SHP77 (cell line): Measurements from ENCODE around the gene TNFRSF17.
"Not testable (repeated sequence)": the region's sequence is repeated elsewhere in the genome, so short reads cannot be mapped to it uniquely, and the experiment has no call there.

Experiments
- DNase-seq, 2 experiments: peaks; one replicate each; lab custom pipeline; 2025; lab: John Stamatoyannopoulos, UW

The TNFRSF17 gene

GRCh38 chr16:11970292-11970691 is 5.3 kb downstream of the TNFRSF17 start:
- not testable (repeated sequence) for DNase-seq

DNA sequence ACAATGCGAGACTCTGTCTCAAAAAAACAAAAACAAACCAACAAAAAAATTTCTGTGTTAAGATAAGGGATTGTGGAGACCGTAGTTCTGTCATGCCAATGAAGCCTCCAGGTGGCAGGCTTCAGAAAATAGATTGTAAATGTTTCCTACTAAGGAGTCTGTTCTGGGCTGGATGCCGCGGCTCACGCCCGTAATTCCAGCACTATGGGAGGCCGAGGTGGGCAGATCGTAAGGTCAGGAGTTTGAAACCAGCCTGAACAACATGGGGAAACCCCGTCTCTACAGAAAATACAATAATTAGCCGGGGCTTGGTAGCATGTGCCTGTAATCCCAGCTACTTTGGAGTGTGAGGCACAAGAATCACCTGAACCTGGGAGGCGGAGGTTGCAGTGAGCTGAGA is 7.1 kb downstream of the TNFRSF17 start:
- DNase-seq: no peak

DNA sequence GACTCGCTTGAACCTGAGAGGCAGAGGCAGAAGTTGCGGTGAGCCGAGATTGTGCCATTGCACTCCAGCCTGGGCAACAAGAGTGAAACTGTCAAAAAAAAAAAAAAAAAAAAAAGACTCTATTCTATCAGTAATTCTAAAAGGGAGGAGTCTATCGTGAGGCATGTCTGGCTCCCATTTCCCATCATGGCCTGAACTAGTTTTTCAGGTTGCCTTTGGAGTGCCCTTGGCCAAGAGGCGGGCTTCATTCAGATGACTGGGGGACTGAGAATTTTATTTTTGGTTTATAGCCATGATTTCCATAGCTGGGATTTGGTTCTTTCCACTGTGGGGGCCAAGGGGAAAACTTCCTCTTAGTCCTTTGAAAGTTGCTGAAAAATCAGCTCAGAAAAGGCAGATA is 8.1 kb downstream of the TNFRSF17 start:
- no peak for DNase-seq

DNA sequence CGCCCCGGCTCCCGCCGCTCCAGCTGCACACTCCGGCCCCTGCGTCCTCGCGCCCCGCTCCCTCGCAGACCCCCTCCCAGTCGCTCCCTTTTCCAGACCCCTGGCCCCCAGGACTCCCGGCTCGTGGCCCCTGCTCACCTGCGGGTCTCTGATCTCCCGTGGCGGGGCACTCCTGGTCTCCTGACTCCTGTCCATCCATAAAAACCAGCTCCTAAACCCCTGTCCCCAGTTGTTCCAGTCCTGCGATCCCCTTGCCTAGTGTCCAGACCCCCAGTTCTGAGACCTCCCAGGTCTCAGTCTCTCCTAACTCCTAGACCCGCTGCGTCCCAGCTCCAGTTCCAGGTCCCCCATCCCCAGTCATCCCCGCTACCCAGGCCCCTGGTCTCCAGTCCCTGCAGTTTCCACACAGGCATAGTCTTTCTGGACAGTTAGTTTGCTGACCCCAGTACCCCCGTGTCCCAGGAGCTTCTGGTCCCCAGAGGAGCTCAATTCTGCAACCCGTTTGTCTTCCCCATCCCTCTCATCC is 11.9 kb downstream of the TNFRSF17 start:
- DNase-seq: no peak

GRCh38 chr16:11977376-11978041 is 12.5 kb downstream of the TNFRSF17 start:
- no peak for DNase-seq

DNA sequence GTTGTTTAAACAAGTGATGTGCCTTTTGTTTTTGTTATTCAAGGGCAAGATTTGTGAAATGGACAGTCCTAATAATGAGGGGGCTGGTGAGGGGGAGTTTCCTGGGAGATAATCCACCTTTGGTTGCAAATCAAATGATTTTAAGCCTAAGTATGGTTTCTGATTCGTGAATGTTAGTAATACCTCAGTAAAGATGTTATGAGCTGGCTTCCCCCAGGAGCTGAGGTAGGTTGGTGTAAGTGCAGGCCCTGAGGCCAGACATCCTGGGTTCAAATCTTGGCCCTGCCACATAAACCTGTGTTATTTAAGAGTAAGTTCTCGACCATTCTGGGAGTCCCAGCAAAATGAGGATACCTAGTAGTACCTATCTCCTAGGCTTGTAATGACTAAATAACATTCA is 13.1 kb downstream of the TNFRSF17 start:
- DNase-seq: no peak

DNA sequence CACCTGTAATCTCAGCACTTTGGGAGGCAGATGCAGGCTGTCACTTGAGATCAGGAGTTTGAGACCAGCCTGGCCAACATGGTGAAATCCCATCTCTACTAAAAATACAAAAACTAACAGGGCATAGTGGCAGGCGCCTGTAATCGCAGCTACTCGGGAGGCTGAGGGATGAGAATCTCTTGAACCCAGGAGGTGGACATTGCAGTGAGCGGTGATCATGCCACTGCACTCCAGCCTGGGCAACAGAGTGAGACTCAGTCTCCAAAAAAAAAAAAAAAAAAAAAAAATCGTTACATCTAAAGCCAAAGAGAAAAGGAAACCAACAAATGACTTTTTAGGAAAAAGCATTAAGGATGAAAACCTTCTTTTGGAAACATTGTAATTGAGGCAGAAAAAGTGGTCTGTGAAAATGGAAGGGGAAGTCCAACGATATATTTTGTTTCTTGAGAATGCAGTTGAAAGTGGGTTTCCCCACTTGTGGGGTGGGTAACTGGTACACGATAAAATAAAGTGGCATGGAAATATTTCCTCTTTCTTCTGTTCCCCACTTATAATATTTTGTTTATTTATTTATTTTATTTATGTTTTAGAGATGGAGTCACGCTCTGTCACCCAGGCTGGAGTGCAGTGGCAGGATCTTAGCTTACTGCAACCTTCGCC is 14.1 kb downstream of the TNFRSF17 start:
- DNase-seq: no peak

DNA sequence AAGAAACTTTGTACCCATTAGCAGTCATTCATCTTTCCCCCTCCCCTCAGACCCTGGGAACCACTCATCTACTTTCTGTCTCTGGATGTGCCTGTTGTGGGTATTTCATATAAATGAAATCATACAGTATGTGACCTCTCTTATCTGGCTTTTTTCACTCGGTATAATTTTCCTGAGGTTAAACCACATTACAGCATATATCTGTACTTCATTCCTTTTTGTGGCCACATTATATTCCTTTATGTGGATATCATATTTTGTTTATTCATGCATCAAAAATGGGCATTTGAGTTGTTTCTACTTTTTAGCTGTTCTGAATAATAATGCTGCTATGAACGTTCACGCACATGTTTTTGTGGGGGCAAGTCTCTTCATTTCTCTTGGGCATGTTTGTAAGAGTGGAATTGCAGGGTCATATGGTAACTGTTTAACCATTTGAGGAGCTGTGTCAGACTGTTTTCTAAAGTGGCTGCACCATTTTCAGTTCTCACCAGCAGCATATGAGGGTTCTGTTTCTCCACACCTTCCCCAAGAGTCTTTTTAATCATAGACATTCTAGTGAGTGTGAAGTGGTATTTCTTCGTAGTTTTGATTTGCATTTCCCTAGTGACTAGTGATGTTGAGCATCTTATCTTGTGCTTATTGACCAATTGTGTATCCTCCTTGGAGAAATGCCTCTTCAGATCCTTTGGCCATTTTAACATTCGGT is 15.3 kb downstream of the TNFRSF17 start:
- no peak for DNase-seq

- DNase-seq: no peak
Observed at GRCh38 chr16:11985250-11985649, 20.2 kb downstream of the TNFRSF17 start.

DNA sequence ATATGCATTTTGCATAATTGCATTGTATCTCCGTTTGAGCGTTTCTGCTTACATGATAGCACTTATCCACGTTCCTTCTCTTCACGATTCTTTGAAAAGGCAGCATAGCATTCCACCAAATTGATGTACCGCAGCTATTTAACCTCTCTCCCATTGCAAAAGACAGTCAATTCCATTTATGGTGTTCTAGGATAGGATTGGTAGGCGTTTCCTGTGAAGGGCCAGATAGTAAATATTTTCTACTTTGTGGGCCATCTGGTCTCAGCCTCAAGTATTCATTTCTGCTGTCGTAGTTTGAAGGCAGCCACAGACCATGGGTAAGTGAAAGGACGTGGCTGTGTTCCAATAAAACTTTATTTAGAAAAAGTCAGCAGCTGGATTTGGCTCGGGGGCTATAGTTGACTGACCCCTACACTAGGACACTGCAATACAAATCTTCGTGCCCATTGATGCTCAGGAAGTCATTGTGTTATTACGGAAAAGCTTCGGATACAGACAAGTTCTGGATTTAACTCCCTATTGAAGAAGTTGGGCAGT is 21.6 kb downstream of the TNFRSF17 start:
- DNase-seq: no peak

- no peak for DNase-seq
Observed at GRCh38 chr16:11988258-11988978, 23.4 kb downstream of the TNFRSF17 start.

DNA sequence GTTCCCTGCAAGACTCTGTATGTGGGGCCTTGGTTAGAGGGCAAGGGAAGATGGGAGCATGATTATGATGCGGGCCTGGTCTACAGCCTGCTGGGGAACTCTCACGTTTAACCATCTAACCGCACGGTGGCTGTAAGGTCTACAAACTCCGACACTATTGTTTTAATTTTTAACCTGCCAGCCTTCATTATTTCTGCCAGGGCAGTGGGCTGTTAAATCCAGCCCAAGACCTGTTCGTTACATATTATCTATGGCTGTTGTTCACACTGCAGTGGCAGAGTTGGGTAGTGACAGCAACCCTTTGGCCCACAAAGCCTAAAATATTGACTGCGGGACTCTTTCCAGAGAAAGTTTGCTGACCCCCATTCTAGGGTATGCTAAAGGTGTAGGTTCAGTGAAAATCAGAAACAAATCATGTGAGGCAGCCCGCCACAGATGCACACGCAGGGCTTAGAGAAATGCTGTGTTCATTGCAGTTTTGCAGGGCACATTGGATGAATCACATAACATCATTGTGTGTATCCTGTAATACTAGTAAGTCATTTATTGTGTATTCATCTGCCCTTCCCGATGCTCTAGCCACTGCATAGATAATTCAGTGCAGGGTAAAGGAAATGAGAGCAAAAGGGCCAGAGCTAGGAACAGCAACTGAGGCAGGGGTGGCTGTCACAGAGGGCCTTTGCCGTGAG is 25.8 kb downstream of the TNFRSF17 start:
- no peak for DNase-seq

DNA sequence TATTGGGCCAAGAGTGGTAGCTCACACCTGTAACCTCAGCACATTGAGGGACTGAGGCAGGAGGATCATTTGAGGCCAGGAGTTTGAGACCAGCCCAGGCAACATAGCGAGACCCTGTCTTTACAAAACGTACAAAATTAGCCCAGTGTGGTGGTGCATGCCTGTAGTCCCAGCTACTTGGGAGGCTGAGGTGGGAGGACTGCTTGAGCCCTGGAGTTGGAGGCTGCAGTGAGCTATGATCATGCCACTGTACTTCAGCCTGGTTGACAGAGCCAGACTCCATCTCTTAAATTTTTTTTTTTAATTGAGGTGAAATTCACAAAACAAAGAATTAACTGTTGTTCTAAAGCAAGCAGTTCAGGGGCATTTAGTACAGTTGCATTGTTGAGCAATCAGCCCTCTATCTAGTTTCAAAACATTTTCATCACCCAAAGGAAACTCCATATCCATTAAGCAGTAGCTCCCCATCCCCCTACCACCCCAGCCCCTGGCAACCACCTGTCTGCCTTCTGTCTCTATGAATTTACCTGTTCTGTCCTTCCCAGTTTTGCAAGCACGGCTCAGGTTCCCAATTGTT is 27.1 kb downstream of the TNFRSF17 start:
- no peak for DNase-seq

- DNase-seq: no peak
Observed at GRCh38 chr16:11992586-11993524, 27.8 kb downstream of the TNFRSF17 start.

GRCh38 chr16:11994143-11995119 is 29.4 kb downstream of the TNFRSF17 start:
- no peak for DNase-seq

- DNase-seq: no peak
Observed at GRCh38 chr16:11996433-11997330, 31.7 kb downstream of the TNFRSF17 start.

DNA sequence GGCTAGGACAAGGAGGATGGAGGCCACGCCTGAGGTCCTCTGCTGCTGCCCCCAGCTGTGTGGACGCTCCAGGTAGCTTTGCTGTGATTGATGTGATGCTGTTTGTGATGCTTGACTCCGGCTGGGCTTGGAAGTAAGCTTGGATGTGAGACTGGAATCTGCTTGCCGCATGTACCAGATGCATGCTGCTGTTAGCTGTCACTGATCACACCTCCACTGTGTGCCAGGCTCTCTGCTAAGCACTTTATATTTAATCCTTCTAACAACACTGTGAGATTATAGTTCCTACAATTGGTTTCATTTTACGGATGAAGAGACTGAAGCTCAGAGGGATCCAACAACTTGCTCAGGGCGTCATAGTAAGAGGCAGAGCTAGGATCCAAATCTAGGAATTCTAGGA is 35.0 kb downstream of the TNFRSF17 start:
- no peak for DNase-seq
